PC-3 (cell line): ENCODE measurements around the gene BCAS4. TPM values are rescaled to one million over a fixed set of nuclear protein-coding genes. Genes with fewer than 3 reads are reported as not detected.

Experiments used
- ATAC-seq: fragments of 200-7000 bp; cut with Tn5 transposase; 2 replicates; pipeline ENCODE4 v1.9.1; 2020; ENCODE audit warnings: mild to moderate bottlenecking, moderate library complexity
- BruUV-seq: library from RNA; stranded (reverse); fragments of 400-500 nt; replicated peaks from 2 replicates; lab custom pipeline; 2021; lab: Mats Ljungman, UMichigan
- CTCF ChIA-PET: fragments of 300-600 bp; sonication (Branson Sonifier 250); formaldehyde crosslinking; loops from one replicate; lab custom pipeline; 2022; ENCODE audit warnings: antibody characterized with exemption; lab: Charles Lee
- POLR2A ChIA-PET: fragments of 300-600 bp; sonication (Branson Sonifier 250); formaldehyde crosslinking; loops from one replicate; lab custom pipeline; 2022; ENCODE audit warnings: antibody characterized with exemption; ENCODE audit not compliant: unreplicated experiment; lab: Charles Lee
- DNase-seq: peaks from one replicate; pipeline ENCODE4 v3.0.0-alpha.2; 2015
- H2AFZ ChIP-seq: fragments of 300-600 bp; sonication (generic); 2 replicates; pipeline ENCODE4 v1.6.0; 2016; ENCODE audit warnings: antibody characterized with exemption, low read length
- H3F3A ChIP-seq: fragments of 300-600 bp; sonication (generic); one replicate; pipeline ENCODE4 v1.6.0; 2017; ENCODE audit warnings: antibody characterized with exemption, low read length, control low read depth, mild to moderate bottlenecking; ENCODE audit not compliant: unreplicated experiment
- H3K27ac ChIP-seq: fragments of 300-600 bp; sonication (generic); 2 replicates; pipeline ENCODE4 v1.5.1; 2016; ENCODE audit warnings: mild to moderate bottlenecking, low read length
- H3K27me3 ChIP-seq: fragments of 300-600 bp; sonication (generic); 2 replicates; pipeline ENCODE4 v1.6.1; 2016; ENCODE audit warnings: low read length, mixed read lengths
- H3K36me3 ChIP-seq: fragments of 300-600 bp; sonication (generic); 2 replicates; pipeline ENCODE4 v1.6.1; 2016; ENCODE audit warnings: low read depth, mixed run types, low read length, mixed read lengths
- H3K4me1 ChIP-seq: fragments of 300-600 bp; sonication (generic); 2 replicates; pipeline ENCODE4 v1.5.1; 2016; ENCODE audit warnings: low read length; ENCODE audit not compliant: insufficient read depth
- H3K4me2 ChIP-seq: fragments of 300-600 bp; sonication (generic); 2 replicates; pipeline ENCODE4 v1.6.0; 2016; ENCODE audit warnings: low read length
- H3K4me3 ChIP-seq: fragments of 300-600 bp; sonication (generic); 2 replicates; pipeline ENCODE4 v1.5.1; 2016; ENCODE audit warnings: mild to moderate bottlenecking, low read length, mixed read lengths
- H3K79me2 ChIP-seq: fragments of 300-600 bp; sonication (generic); 2 replicates; pipeline ENCODE4 v1.6.1; 2017; ENCODE audit warnings: low read length, mixed read lengths
- H3K9ac ChIP-seq: fragments of 300-600 bp; sonication (generic); 2 replicates; pipeline ENCODE4 v1.6.0; 2016; ENCODE audit warnings: mild to moderate bottlenecking, low read length
- H3K9me2 ChIP-seq: fragments of 300-600 bp; sonication (generic); replicated peaks from 2 replicates; pipeline ENCODE4 v1.6.1; 2016; ENCODE audit warnings: mixed run types, low read length, mixed read lengths
- H3K9me3 ChIP-seq: fragments of 300-600 bp; sonication (generic); 2 replicates; pipeline ENCODE4 v1.6.1; 2016; ENCODE audit warnings: low read length, mixed read lengths
- H4K20me1 ChIP-seq: fragments of 300-600 bp; sonication (generic); 2 replicates; pipeline ENCODE4 v1.6.1; 2016; ENCODE audit warnings: low read length, mixed read lengths
- CTCF ChIP-seq: fragments of 300-600 bp; sonication (generic); conservative IDR thresholded peaks from 2 replicates; pipeline ENCODE4 v1.5.1; 2017; ENCODE audit warnings: antibody characterized with exemption, low read depth, mild to moderate bottlenecking, low read length
- EZH2 ChIP-seq: fragments of 300-600 bp; sonication (generic); IDR thresholded peaks from one replicate; pipeline ENCODE4 v1.6.1; 2017; ENCODE audit warnings: antibody characterized with exemption, mild to moderate bottlenecking, low read length; ENCODE audit not compliant: unreplicated experiment
- EZH2phosphoT487 ChIP-seq: fragments of 300-600 bp; sonication (generic); IDR thresholded peaks from 2 replicates; pipeline ENCODE4 v1.6.1; 2018; ENCODE audit warnings: mild to moderate bottlenecking, antibody characterized with exemption, low read length, borderline replicate concordance
- intact Hi-C: fragments of 100-400 bp; cut with micrococcal nuclease; formaldehyde crosslinking; loops from 2 replicates; pipeline ENCODE4 v1.9.0; 2023
- total RNA-seq: library from RNA; depleted of rRNA; stranded (reverse); fragments of >200 nt; gene quantifications from 2 replicates; pipeline ENCODE4 v1.2.3, GENCODE V29; 2014

BCAS4 gene
- total RNA-seq, 1 experiment from 2014 or later, result 56.9 TPM

GRCh38 chr20:50866036-50866685 is 71.3 kb downstream of the BCAS4 start:
- intact Hi-C loops, result no loop called here
- H3K9me3 ChIP-seq, result no peaks in the 10 kb centered on the region
- no peak overlapping the region for H3K4me2 ChIP-seq
- no peaks in the 10 kb centered on the region for H4K20me1 ChIP-seq
- H3K4me1 ChIP-seq, result no peaks in the 10 kb centered on the region
- POLR2A ChIA-PET, result no interaction called here
- no TSS peak for BruUV-seq
- H3K27me3 ChIP-seq, result no peaks in the 10 kb centered on the region
- H3K36me3 ChIP-seq, result no peaks in the 10 kb centered on the region
- DNase-seq (no peak), ATAC-seq (no peak)
- H3F3A ChIP-seq, result no peaks in the 10 kb centered on the region
- H2AFZ ChIP-seq, result no peak overlapping the region
- no peak for TF ChIP-seq EZH2phosphoT487
- no peak for TF ChIP-seq CTCF
- TF ChIP-seq EZH2, result no peak
- H3K79me2 ChIP-seq, result no peaks in the 10 kb centered on the region
- H3K27ac ChIP-seq, result no peak overlapping the region
- CTCF ChIA-PET, result no interaction called here
- H3K9me2 ChIP-seq, result no peaks in the 10 kb centered on the region
- H3K9ac ChIP-seq, result no peak overlapping the region
- no peak overlapping the region for H3K4me3 ChIP-seq

GRCh38 chr20:50866831-50867230 is 72.0 kb downstream of the BCAS4 start:
- Histone ChIP-seq H3K9ac (no peak overlapping the region), H3K4me1 (no peaks in the 10 kb centered on the region), H3F3A (no peaks in the 10 kb centered on the region), H3K9me2 (no peaks in the 10 kb centered on the region), H4K20me1 (no peaks in the 10 kb centered on the region), H3K27me3 (no peaks in the 10 kb centered on the region), H2AFZ (no peak overlapping the region), H3K4me3 (no peak overlapping the region), H3K27ac (no peak overlapping the region), H3K36me3 (no peaks in the 10 kb centered on the region), H3K4me2 (no peak overlapping the region), H3K9me3 (no peaks in the 10 kb centered on the region), H3K79me2 (no peaks in the 10 kb centered on the region)
- no peak for DNase-seq
- ChIA-PET CTCF (no interaction called here), POLR2A (no interaction called here)
- intact Hi-C loops, result no loop called here
- ATAC-seq, result no peak
- TF ChIP-seq EZH2phosphoT487 (no peak), CTCF (no peak), EZH2 (no peak)
- no TSS peak for BruUV-seq

- Histone ChIP-seq H3K9ac (no peak overlapping the region), H3K36me3 (no peaks in the 10 kb centered on the region), H3K9me2 (no peaks in the 10 kb centered on the region), H3F3A (no peaks in the 10 kb centered on the region), H3K4me3 (no peak overlapping the region), H3K27ac (no peak overlapping the region), H3K4me2 (no peak overlapping the region), H2AFZ (no peak overlapping the region), H3K27me3 (no peaks in the 10 kb centered on the region), H4K20me1 (no peaks in the 10 kb centered on the region), H3K4me1 (no peaks in the 10 kb centered on the region), H3K9me3 (no peaks in the 10 kb centered on the region), H3K79me2 (no peaks in the 10 kb centered on the region)
- POLR2A ChIA-PET, result no interaction called here
- DNase-seq, result no peak
- ATAC-seq, result no peak
- no TSS peak for BruUV-seq
- no peak for TF ChIP-seq EZH2phosphoT487
- TF ChIP-seq CTCF, result no peak
- no peak for TF ChIP-seq EZH2
- CTCF ChIA-PET, result no interaction called here
- intact Hi-C loops, result no loop called here
Measured at GRCh38 chr20:50867805-50868204, 72.9 kb downstream of the BCAS4 start.
